GM18858 (cell line): ENCODE measurements around the gene AKR7A3.
"Not testable (repeated sequence)": the region's sequence is repeated elsewhere in the genome, so short reads cannot be mapped to it uniquely, and the experiment has no call there.

ENCODE experiments used
- ATAC-seq: cut with Tn5 transposase; IDR thresholded peaks from one replicate; pipeline ENCODE4 v1.9.1; 2021; ENCODE audit not compliant: unreplicated experiment

Gene AKR7A3

DNA sequence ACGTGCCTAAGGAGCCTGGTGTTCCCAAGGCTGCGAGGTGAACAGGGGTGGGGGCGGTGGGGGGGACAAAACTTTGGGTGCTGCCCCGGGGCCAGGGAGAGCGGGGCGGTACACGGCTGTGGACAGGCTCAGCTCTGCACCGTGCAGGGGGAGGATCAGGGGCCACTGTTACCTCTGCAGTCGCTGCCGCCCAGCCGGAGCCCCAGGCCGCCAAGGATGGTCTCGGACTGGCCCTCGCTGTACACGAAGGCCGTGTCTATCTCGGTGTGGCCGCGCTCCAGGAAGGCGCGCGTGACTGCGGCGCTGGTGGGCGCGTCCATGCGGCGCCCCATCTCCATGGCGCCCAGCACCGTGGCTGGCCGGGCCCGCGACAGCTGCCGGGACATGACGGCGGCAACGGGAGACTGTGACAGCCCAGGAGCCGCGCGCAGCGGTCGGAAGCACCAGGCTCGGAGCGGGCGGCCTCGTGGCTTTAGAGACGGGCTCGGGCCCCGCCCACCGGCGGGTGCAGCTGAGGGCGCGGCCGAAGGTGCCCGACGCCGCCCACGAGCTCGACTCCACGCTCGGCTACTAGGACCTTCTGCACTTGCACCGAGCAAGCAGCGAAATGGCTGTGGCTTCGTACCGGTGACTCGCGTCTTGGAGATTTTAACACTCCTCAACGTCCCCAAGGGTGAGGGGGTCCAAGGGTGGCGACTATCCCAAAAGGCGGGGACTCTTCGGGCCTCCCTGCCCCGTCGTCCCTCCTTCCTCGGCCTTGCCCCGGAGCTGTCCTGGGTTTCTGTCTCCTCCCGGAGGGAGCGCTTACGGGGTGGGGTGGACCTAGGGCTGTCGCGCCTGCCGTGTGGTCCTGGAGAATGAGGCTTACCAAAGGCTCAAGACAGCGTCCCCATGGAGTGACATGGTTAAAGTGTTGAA lies at the start of gene AKR7A3:
TSS of gene AKR7A3 (minus strand) at position 447 of the 918 bp plus-strand sequence. CDS start at position 386, 61 bp downstream.
- ATAC-seq, result not testable (repeated sequence)

- ATAC-seq, result no peak
Observed at GRCh38 chr1:19338323-19338762, 49.8 kb upstream of the AKR7A3 start.

DNA sequence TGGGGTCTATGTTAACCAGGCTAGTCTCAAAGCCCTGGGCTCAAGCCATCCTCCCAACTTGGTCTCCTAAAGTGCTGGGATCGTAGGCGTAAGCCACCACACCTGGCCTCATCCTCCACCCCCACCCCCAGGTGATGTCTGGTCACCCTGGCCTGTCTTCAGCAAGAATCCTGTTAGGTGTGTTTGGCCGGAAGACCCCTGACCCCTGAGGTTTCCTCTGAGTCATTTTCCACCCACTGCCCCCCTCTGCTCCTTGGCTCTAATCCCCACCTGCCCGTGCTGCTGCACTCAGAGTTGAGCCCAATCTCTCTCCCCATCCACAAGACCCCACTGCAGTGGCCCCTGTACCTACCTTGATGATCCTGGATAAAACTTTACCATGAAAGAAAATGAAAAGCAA lies 48.7 kb upstream of the AKR7A3 start:
- ATAC-seq, result no peak

- no peak for ATAC-seq
Observed at GRCh38 chr1:19336543-19336942, 48.0 kb upstream of the AKR7A3 start.

- no peak for ATAC-seq
Observed at GRCh38 chr1:19333587-19334354, 45.2 kb upstream of the AKR7A3 start.

GRCh38 chr1:19332832-19333231 lies 44.3 kb upstream of the AKR7A3 start:
- no peak for ATAC-seq

DNA sequence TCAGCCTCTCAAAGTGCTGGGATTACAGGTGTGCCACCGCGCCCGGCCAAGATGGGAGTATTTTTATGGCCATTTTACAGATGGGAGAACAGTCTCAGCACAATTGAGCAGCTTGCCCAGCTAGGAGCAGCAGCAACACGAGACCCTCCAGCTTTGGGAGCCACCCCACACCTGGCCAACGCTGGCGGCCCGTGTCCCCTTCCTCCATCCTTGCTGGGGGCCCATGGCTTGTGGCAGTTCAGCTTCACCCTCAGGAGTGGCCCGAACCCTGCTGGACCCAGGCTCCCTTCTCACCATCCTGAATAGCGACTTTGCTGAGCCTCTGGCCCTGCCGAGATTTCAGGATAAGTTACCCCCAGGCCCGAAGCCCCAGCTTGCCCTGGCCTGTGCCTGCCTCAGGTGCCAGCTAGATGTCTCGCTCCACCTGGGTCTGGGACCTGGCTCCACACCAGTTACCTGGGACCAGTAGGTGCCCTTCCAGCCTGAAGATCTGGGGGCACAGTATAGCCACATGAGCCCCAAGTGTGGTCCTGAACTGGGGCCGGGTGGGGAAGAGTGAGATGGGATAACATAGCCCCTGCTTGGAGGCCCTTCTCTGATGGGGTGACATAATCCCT lies 42.8 kb upstream of the AKR7A3 start:
- ATAC-seq, result no peak

GRCh38 chr1:19330449-19331135 lies 42.0 kb upstream of the AKR7A3 start:
- no peak for ATAC-seq

DNA sequence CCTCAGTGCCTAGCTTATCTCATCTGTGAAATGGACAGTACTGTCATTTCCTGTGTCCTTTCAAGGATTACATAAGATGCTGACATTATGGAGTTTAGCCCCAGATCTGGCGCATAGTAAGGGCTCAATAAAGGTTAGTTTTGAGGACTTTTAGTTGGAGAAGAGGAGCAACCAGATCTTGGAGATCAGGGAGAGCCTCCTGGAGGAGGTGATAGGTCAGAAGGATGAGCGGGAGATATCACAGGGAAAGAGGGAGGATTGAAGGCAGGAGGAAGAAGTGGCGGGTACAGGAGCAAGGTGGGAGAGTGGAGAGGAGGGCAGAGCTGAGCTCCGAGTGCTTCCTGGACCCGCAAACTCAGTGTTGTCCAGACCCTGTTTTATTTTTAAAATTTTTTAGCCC lies 41.0 kb upstream of the AKR7A3 start:
- ATAC-seq, result no peak

DNA sequence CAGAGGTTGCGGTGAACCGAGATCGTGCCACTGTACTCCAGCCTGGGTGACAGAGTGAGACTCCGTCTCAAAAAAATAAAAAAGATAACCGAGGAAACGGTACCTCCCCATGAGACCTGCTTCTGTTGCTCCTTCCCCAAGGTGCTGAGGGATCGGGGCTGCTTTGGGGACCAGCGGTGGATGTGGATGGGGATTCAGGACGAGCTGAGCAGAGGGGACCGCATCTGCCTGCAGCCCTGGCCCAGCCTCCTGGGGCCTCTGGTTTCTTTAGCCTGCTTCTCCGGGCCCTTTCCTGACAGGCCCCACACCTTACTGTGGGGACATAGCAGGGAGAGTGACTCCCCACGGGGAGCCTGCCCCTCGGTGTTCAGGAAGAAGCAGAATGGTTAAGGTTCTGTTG lies 40.6 kb upstream of the AKR7A3 start:
- ATAC-seq, result no peak

DNA sequence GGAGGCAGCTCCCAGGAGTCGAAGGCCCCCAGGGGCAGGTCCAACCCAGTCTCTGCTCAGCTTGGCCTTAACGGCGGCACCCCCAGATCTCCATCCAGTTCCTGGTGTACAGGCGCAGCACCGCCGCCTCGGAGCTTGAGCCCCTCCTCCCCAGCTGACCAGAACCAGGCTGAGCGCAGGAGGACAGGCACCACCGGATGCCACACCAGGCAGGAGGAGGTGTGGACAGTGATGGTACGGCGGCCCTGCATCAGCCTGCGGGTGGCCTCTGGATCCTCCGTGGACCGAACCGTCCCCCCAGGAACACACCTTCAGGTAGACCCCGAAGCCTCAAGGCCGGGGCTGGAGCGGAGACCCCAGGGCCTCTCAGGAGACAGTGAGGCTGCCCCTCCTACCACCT lies 39.9 kb upstream of the AKR7A3 start:
- no peak for ATAC-seq

- no peak for ATAC-seq
Observed at GRCh38 chr1:19327736-19328135, 39.2 kb upstream of the AKR7A3 start.

- no peak for ATAC-seq
Observed at GRCh38 chr1:19327301-19327700, 38.7 kb upstream of the AKR7A3 start.

GRCh38 chr1:19326748-19327065 lies 38.1 kb upstream of the AKR7A3 start:
- no peak for ATAC-seq

DNA sequence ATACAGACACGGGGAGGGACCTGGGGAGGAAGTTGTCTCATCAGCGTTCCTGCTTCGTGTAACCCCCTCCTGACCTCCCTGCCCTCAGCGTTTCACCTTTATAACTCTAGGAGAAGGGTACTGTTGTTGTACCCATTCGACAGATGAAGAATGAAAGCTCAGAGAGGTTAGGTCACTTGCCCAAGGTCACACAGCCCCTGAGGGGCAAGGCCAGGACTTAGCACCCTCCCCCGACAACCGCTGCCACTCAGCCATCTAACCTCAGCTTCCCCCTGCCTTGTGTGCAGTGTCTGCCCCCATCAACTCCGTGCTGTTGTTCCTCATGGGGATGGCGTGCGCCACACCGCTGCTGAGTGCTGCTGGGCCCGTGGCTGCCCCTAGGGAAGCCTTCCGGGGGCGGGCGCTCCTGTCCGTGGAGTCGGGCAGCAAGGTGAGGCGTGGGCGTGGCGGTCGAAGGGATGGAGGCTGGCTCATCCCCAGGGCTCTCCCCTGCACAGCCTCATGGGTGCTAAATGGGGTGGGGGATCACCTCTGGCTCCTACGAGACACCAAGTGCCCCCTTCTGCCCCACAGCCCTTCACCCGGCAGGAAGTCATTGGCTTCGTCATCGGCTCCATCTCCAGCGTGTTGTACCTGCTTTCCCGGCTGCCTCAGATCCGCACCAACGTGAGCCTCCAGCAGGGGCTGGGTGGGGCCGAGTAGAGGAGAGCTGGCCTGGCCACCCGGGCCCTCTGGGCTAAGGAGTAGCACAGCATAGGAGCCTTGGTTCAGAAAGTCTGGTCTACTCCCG lies 37.6 kb upstream of the AKR7A3 start:
- ATAC-seq, result no peak

- no peak for ATAC-seq
Observed at GRCh38 chr1:19325368-19325957, 36.9 kb upstream of the AKR7A3 start.

- no peak for ATAC-seq
Observed at GRCh38 chr1:19324665-19324990, 36.1 kb upstream of the AKR7A3 start.

GRCh38 chr1:19323987-19324664 lies 35.6 kb upstream of the AKR7A3 start:
- no peak for ATAC-seq

- ATAC-seq, result no peak
Observed at GRCh38 chr1:19322481-19322880, 33.9 kb upstream of the AKR7A3 start.

- no peak for ATAC-seq
Observed at GRCh38 chr1:19321071-19321470, 32.5 kb upstream of the AKR7A3 start.
